Transverse colon (tissue), 4 donors: Measurements from ENCODE around the gene FUS. TPM values are rescaled to one million over a fixed set of nuclear protein-coding genes. Genes with fewer than 3 reads are reported as not detected.

ENCODE experiments used
- DNase-seq: peaks from one replicate; pipeline ENCODE4 v3.0.0-alpha.2; 2019
- H3K27ac ChIP-seq, 4 donors: fragments of 200-600 bp; sonication (generic); 2 replicates each; pipeline ENCODE4 v1.5.1; 2016 to 2018; ENCODE audit warnings: inconsistent platforms in 4 of 4
- H3K27me3 ChIP-seq: fragments of 200-600 bp; sonication (generic); 2 replicates; pipeline ENCODE4 v1.5.1; 2017; ENCODE audit warnings: inconsistent platforms
- H3K36me3 ChIP-seq, 4 donors: fragments of 200-600 bp; sonication (generic); 2 replicates each; pipeline ENCODE4 v1.5.1; 2017 to 2019; ENCODE audit warnings: inconsistent platforms in 4 of 4
- H3K4me1 ChIP-seq, 4 donors: fragments of 200-600 bp; sonication (generic); 2 replicates each; pipeline ENCODE4 v1.5.1; 2017 to 2020; ENCODE audit warnings: inconsistent platforms in 4 of 4
- H3K4me3 ChIP-seq, 4 donors: fragments of 200-600 bp; sonication (generic); 1 replicate in 1 of 4; 2 replicates in 3 of 4; pipeline versions ENCODE4 v1.5.1 to v1.6.1; 2017 to 2019; ENCODE audit warnings: inconsistent platforms in 4 of 4
- H3K9me3 ChIP-seq, 2 donors: fragments of 200-600 bp; sonication (generic); 2 replicates each; pipeline ENCODE4 v1.5.1; 2017 to 2019; ENCODE audit warnings: inconsistent platforms in 2 of 2
- CTCF ChIP-seq, 5 experiments: fragments of 200-600 bp in 3 of 5; fragments of 450-650 bp in 2 of 5; sonication (generic) in 3 of 5; IDR thresholded peaks; 1 replicate in 2 of 5; 2 replicates in 3 of 5; pipeline ENCODE4 v1.5.1; 2016 to 2017; ENCODE audit warnings: antibody characterized with exemption in 5 of 5, inconsistent platforms in 3 of 5, mild to moderate bottlenecking in 2 of 5, moderate library complexity in 1 of 5
- EP300 ChIP-seq: sonication (generic); formaldehyde crosslinking; IDR thresholded peaks from one replicate; pipeline ENCODE4 v1.6.1; 2017; ENCODE audit warnings: antibody characterized with exemption, low read depth
- POLR2A ChIP-seq: fragments of 450-650 bp; IDR thresholded peaks from one replicate; pipeline ENCODE4 v1.6.1; 2016; ENCODE audit warnings: antibody characterized with exemption, mild to moderate bottlenecking, moderate library complexity
- POLR2AphosphoS5 ChIP-seq, 3 donors: sonication (generic); formaldehyde crosslinking; IDR thresholded peaks; one replicate each; pipeline ENCODE4 v1.6.1; 2016; ENCODE audit warnings: antibody characterized with exemption in 3 of 3
- WGBS, 2 donors: methylation state at CpG; one replicate each; pipeline ENCODE4 v1.1.5; 2018; ENCODE audit warnings: low coverage in 1 of 2; 5-methylcytosine and 5-hydroxymethylcytosine counted together
- in situ Hi-C, 4 donors: fragments of 200-750 bp; cut with MboI; loops; one replicate each; pipeline versions ENCODE4 v1.15.0 to v1.15.1; 2017; ENCODE audit warnings: low sequenced_read_pairs in 3 of 4, low pct_ligation_motif_present in 1 of 4, low pct_unique_long_range_greater_than_20kb in 1 of 4
- intact Hi-C: fragments of 100-400 bp; cut with DNase I; formaldehyde crosslinking; loops from one replicate; pipeline ENCODE4 v1.15.1; 2023; ENCODE audit warnings: low total_unique reads
- total RNA-seq, 4 donors: library from RNA; depleted of rRNA; stranded (reverse); fragments of >200 nt; gene quantifications; one replicate each; pipeline ENCODE4 v1.1.0, GENCODE V29; 2016

The FUS gene
- total RNA-seq, 4 donors from 2014 or later = 43.6 to 116 (median 59.0) TPM

- Histone ChIP-seq H3K4me1 (peaks cover 18 to 40% (median 31%) of the 10 kb centered on the region in 4 donors), H3K27ac (no peak overlapping the region), H3K36me3 (peaks cover 0 to 62% (median 26%) of the 10 kb centered on the region in 4 donors), H3K4me3 (no peak overlapping the region), H3K27me3 (no peaks in the 10 kb centered on the region), H3K9me3 (no peaks in the 10 kb centered on the region)
- intact Hi-C loops (loop anchor here (10.0 kb wide), 1 partner anchor 261 kb away; the partner anchor contains the start of gene ZNF843), in situ Hi-C loops (loop anchor here in 1 of 4 donors (25.0 kb wide), 1 partner anchor 254 kb away; the partner anchor contains the start of genes COX6A2 and ZNF843)
- DNase-seq = no peak
- 78 to 83% methylated on average over 9 to 10 of the region's 10 CpGs for WGBS, 2 donors
- TF ChIP-seq POLR2AphosphoS5 (IDR thresholded peaks at IDR 0.05) (no peak), POLR2A (no peak), EP300 (no peak), CTCF (IDR thresholded peaks at IDR 0.05) (no peak)
These were observed 3.8 kb downstream of the FUS start for GRCh38 chr16:31183432-31184428.

- intact Hi-C loops = loop anchor here (10.0 kb wide), 1 partner anchor 260 kb away; the partner anchor contains the start of gene ZNF843
- DNase-seq = no peak
- Histone ChIP-seq H3K9me3 (no peaks in the 10 kb centered on the region), H3K4me3 (no peak overlapping the region), H3K4me1 (peaks cover 16 to 34% (median 24%) of the 10 kb centered on the region in 4 donors), H3K27ac (no peak overlapping the region), H3K36me3 (peaks cover 0 to 73% (median 32%) of the 10 kb centered on the region in 4 donors), H3K27me3 (no peaks in the 10 kb centered on the region)
- WGBS, 2 donors = 94% methylated on average over 14 of the region's 14 CpGs; no CpG with 5 or more reads in 1 of the 2 donors
- in situ Hi-C loops = loop anchor here in 1 of 4 donors (25.0 kb wide), 1 partner anchor 252 kb away; the partner anchor contains the start of genes COX6A2 and ZNF843
- TF ChIP-seq POLR2A = no peak
- no peak for TF ChIP-seq POLR2AphosphoS5 (IDR thresholded peaks at IDR 0.05)
- TF ChIP-seq CTCF (IDR thresholded peaks at IDR 0.05) = no peak
- TF ChIP-seq EP300 = no peak
These were observed 4.9 kb downstream of the FUS start for GRCh38 chr16:31184888-31185287.

DNA sequence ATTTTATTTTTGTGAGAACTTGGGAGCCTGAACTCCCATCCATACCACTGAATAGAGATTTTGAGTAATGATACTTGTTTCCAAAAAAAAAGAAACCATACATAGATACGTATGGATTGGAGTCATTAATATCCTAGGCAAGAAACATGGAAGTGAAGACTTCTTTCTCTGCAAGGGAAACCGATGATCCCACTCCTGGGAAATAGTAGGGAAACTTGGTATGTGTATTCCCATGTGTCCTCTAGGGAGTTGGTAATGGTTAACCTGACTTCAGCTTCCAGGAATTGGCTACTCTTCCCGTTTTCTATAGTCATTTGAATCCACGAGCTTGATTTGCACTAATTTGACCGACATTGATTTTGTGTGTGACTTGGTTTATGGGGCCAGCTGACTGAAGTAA is 5.4 kb downstream of the FUS start:
- TF ChIP-seq CTCF (IDR thresholded peaks at IDR 0.05) = no peak
- no peak for TF ChIP-seq POLR2AphosphoS5 (IDR thresholded peaks at IDR 0.05)
- TF ChIP-seq EP300 = no peak
- intact Hi-C loops = loop anchor here (10.0 kb wide), 1 partner anchor 259 kb away; the partner anchor contains the start of gene ZNF843
- no peak for DNase-seq
- peaks cover 16 to 34% (median 24%) of the 10 kb centered on the region in 4 donors for H3K4me1 ChIP-seq
- H3K27ac ChIP-seq = no peak overlapping the region
- no peaks in the 10 kb centered on the region for H3K27me3 ChIP-seq
- H3K4me3 ChIP-seq = no peak overlapping the region
- H3K36me3 ChIP-seq = peaks cover 0 to 78% (median 34%) of the 10 kb centered on the region in 4 donors
- no peaks in the 10 kb centered on the region for H3K9me3 ChIP-seq
- 70 to 73% methylated on average over 2 to 5 of the region's 5 CpGs for WGBS, 2 donors
- in situ Hi-C loops = loop anchor here in 1 of 4 donors (25.0 kb wide), 1 partner anchor 252 kb away; the partner anchor contains the start of genes COX6A2 and ZNF843

DNA sequence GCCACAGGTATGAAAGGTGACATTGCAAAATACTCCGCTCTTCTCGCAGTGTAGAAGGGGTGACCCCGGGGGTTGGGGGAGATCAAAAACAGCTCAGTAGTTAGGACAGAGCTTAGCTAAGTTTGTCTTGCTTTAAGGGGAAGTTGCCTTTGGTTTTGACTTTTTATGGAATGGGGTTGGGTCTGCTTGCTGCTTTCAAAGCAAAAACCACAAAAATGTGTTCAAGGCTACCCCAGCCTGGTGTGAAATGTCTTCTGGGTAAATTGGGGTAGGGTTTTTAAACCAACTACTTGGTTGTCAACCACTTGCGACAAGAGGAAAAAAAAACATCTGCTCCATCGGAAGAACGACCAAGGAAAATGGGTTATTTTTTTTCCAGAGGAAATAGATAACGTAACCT is 6.2 kb downstream of the FUS start:
- H3K36me3 ChIP-seq = peaks cover 0 to 86% (median 41%) of the 10 kb centered on the region in 4 donors
- intact Hi-C loops (loop anchor here (10.0 kb wide), 1 partner anchor 259 kb away; the partner anchor contains the start of gene ZNF843), in situ Hi-C loops (loop anchor here in 1 of 4 donors (25.0 kb wide), 1 partner anchor 251 kb away; the partner anchor contains the start of genes COX6A2 and ZNF843)
- DNase-seq = no peak
- H3K4me3 ChIP-seq = no peak overlapping the region
- WGBS, 2 donors = 81 to 83% methylated on average over 7 of the region's 7 CpGs
- no peaks in the 10 kb centered on the region for H3K9me3 ChIP-seq
- H3K27me3 ChIP-seq = no peaks in the 10 kb centered on the region
- no peak overlapping the region for H3K27ac ChIP-seq
- TF ChIP-seq POLR2A = no peak
- TF ChIP-seq POLR2AphosphoS5 (IDR thresholded peaks at IDR 0.05) = no peak
- no peak for TF ChIP-seq CTCF (IDR thresholded peaks at IDR 0.05)
- no peak for TF ChIP-seq EP300
- peaks cover 15 to 30% (median 22%) of the 10 kb centered on the region in 4 donors for H3K4me1 ChIP-seq
